GM18508 (cell line): ENCODE data around the gene SH3BGR.
"Not testable (repeated sequence)": the region's sequence is repeated elsewhere in the genome, so short reads cannot be mapped to it uniquely, and the experiment has no call there.

Experiments
- ATAC-seq: cut with Tn5 transposase; IDR thresholded peaks from one replicate; pipeline ENCODE4 v1.9.1; 2021; ENCODE audit warnings: moderate number of reproducible peaks; ENCODE audit not compliant: insufficient read depth, unreplicated experiment

SH3BGR gene

GRCh38 chr21:39451332-39452206 lies at the start of gene SH3BGR:
SH3BGR (plus strand) TSS chr21:39451970; CDS start chr21:39452097, 127 bp downstream.
- no peak for ATAC-seq

- no peak for ATAC-seq
Measured at GRCh38 chr21:39406065-39406464, 45.7 kb upstream of the SH3BGR start.

GRCh38 chr21:39419204-39419603 lies 32.6 kb upstream of the SH3BGR start:
- not testable (repeated sequence) for ATAC-seq

- ATAC-seq = no peak
Measured at GRCh38 chr21:39422527-39423241, 29.1 kb upstream of the SH3BGR start.

GRCh38 chr21:39429445-39429844 lies 22.3 kb upstream of the SH3BGR start:
- no peak for ATAC-seq

GRCh38 chr21:39430016-39430415 lies 21.8 kb upstream of the SH3BGR start:
- no peak for ATAC-seq

GRCh38 chr21:39430457-39430856 lies 21.3 kb upstream of the SH3BGR start:
- no peak for ATAC-seq

GRCh38 chr21:39430954-39431353 lies 20.8 kb upstream of the SH3BGR start:
- no peak for ATAC-seq

GRCh38 chr21:39434950-39435349 lies 16.8 kb upstream of the SH3BGR start:
- ATAC-seq = no peak

- no peak for ATAC-seq
Measured at GRCh38 chr21:39439232-39439631, 12.5 kb upstream of the SH3BGR start.

GRCh38 chr21:39441502-39442475 lies 10.0 kb upstream of the SH3BGR start:
- ATAC-seq = no peak

GRCh38 chr21:39444421-39445180 lies 7.2 kb upstream of the SH3BGR start:
- ATAC-seq = no peak

GRCh38 chr21:39445321-39446269 lies 6.2 kb upstream of the SH3BGR start, which contains the start of gene LCA5L:
LCA5L (minus strand) TSS chr21:39445778; CDS start chr21:39428493, 17,285 bp downstream.
- peak; percentile 46 for ATAC-seq

- ATAC-seq = no peak
Measured at GRCh38 chr21:39447264-39447663, 4.5 kb upstream of the SH3BGR start.

- ATAC-seq = no peak
Measured at GRCh38 chr21:39452207-39452969, 618 bp downstream of the SH3BGR start.

- ATAC-seq = no peak
Measured at GRCh38 chr21:39452970-39453342, 1.2 kb downstream of the SH3BGR start.

GRCh38 chr21:39453571-39454179 lies 1.9 kb downstream of the SH3BGR start:
- ATAC-seq = no peak
